Measurements from ENCODE around the gene TAP1. TPM values are rescaled to one million over a fixed set of nuclear protein-coding genes. Genes with fewer than 3 reads are reported as not detected.

The TAP1 gene
- total and polyA plus RNA-seq, 4 donors: 32.6 to 181 (median 57.8) TPM

- no peaks in the 10 kb centered on the region for H3K4me1 ChIP-seq (ENCODE audit: control insufficient read depth in 5 of 5, insufficient read depth in 5 of 5, low read length in 5 of 5)
- no peak overlapping the region for H3K9ac ChIP-seq (ENCODE audit: insufficient read depth in 1 of 2, low read length in 2 of 2)
- H3K36me3 ChIP-seq (ENCODE audit: control insufficient read depth in 4 of 4, insufficient read depth in 4 of 4, low read length in 4 of 4): peaks cover 0 to 23% (median 8%) of the 10 kb centered on the region in 4 donors
- no peak for TF ChIP-seq CTCF (IDR thresholded peaks at IDR 0.05; ENCODE audit: control extremely low read depth, extremely low read depth)
- DNase-seq (no peak), ATAC-seq (ENCODE audit: insufficient read depth, low FRiP score) (no peak)
- H3K9me3 ChIP-seq (ENCODE audit: control insufficient read depth in 4 of 4, insufficient read depth in 3 of 4, low read length in 3 of 4): no peaks in the 10 kb centered on the region
- WGBS, 2 donors: 74 to 80% methylated on average over 3 of the region's 3 CpGs
- H3K4me3 ChIP-seq: no peak overlapping the region
- no peak overlapping the region for H3K27ac ChIP-seq (ENCODE audit: low read depth in 1 of 2, low read length in 1 of 2)
- no peaks in the 10 kb centered on the region for H3K27me3 ChIP-seq (ENCODE audit: control insufficient read depth in 3 of 3, insufficient read depth in 3 of 3, low read length in 2 of 3)
Measured at GRCh38 chr6:32827025-32827424, 26.5 kb downstream of the TAP1 start.

- Histone ChIP-seq H3K4me3 (no peak overlapping the region), H3K4me1 (ENCODE audit: control insufficient read depth in 5 of 5, insufficient read depth in 5 of 5, low read length in 5 of 5) (no peaks in the 10 kb centered on the region), H3K27me3 (ENCODE audit: control insufficient read depth in 3 of 3, insufficient read depth in 3 of 3, low read length in 2 of 3) (no peaks in the 10 kb centered on the region), H3K9ac (ENCODE audit: insufficient read depth in 1 of 2, low read length in 2 of 2) (no peak overlapping the region), H3K36me3 (ENCODE audit: control insufficient read depth in 4 of 4, insufficient read depth in 4 of 4, low read length in 4 of 4) (peaks cover 0 to 21% (median 7%) of the 10 kb centered on the region in 4 donors), H3K27ac (ENCODE audit: low read depth in 1 of 2, low read length in 1 of 2) (no peak overlapping the region), H3K9me3 (ENCODE audit: control insufficient read depth in 4 of 4, insufficient read depth in 3 of 4, low read length in 3 of 4) (no peaks in the 10 kb centered on the region)
- no peak for ATAC-seq (ENCODE audit: insufficient read depth, low FRiP score)
- TF ChIP-seq CTCF (IDR thresholded peaks at IDR 0.05; ENCODE audit: control extremely low read depth, extremely low read depth): peak; percentile 21
- 49 to 72% methylated on average over 2 of the region's 2 CpGs for WGBS, 2 donors
- peak in 2 of 3 donors; percentile 19 to 34 for DNase-seq
Measured at GRCh38 chr6:32825966-32826365, 27.5 kb downstream of the TAP1 start.

- Histone ChIP-seq H3K4me1 (ENCODE audit: control insufficient read depth in 5 of 5, insufficient read depth in 5 of 5, low read length in 5 of 5) (no peaks in the 10 kb centered on the region), H3K9ac (ENCODE audit: insufficient read depth in 1 of 2, low read length in 2 of 2) (no peak overlapping the region), H3K4me3 (no peak overlapping the region), H3K27me3 (ENCODE audit: control insufficient read depth in 3 of 3, insufficient read depth in 3 of 3, low read length in 2 of 3) (no peaks in the 10 kb centered on the region), H3K27ac (ENCODE audit: low read depth in 1 of 2, low read length in 1 of 2) (no peak overlapping the region), H3K9me3 (ENCODE audit: control insufficient read depth in 4 of 4, insufficient read depth in 3 of 4, low read length in 3 of 4) (no peaks in the 10 kb centered on the region), H3K36me3 (ENCODE audit: control insufficient read depth in 4 of 4, insufficient read depth in 4 of 4, low read length in 4 of 4) (no peaks in the 10 kb centered on the region)
- no peak for TF ChIP-seq CTCF (IDR thresholded peaks at IDR 0.05; ENCODE audit: control extremely low read depth, extremely low read depth)
- DNase-seq: no peak
- ATAC-seq (ENCODE audit: insufficient read depth, low FRiP score): no peak
- WGBS, 2 donors: 75 to 85% methylated on average over 3 of the region's 3 CpGs
Measured at GRCh38 chr6:32819729-32820128, 33.8 kb downstream of the TAP1 start.

- no peak for TF ChIP-seq CTCF (IDR thresholded peaks at IDR 0.05; ENCODE audit: control extremely low read depth, extremely low read depth)
- Histone ChIP-seq H3K9me3 (ENCODE audit: control insufficient read depth in 4 of 4, insufficient read depth in 3 of 4, low read length in 3 of 4) (no peaks in the 10 kb centered on the region), H3K4me3 (no peak overlapping the region), H3K36me3 (ENCODE audit: control insufficient read depth in 4 of 4, insufficient read depth in 4 of 4, low read length in 4 of 4) (no peaks in the 10 kb centered on the region), H3K4me1 (ENCODE audit: control insufficient read depth in 5 of 5, insufficient read depth in 5 of 5, low read length in 5 of 5) (no peaks in the 10 kb centered on the region), H3K27ac (ENCODE audit: low read depth in 1 of 2, low read length in 1 of 2) (no peak overlapping the region), H3K9ac (ENCODE audit: insufficient read depth in 1 of 2, low read length in 2 of 2) (no peak overlapping the region), H3K27me3 (ENCODE audit: control insufficient read depth in 3 of 3, insufficient read depth in 3 of 3, low read length in 2 of 3) (no peaks in the 10 kb centered on the region)
- 71 to 86% methylated on average over 2 of the region's 2 CpGs for WGBS, 2 donors
- ATAC-seq (ENCODE audit: insufficient read depth, low FRiP score): no peak
- no peak for DNase-seq
Measured at GRCh38 chr6:32818867-32819266, 34.6 kb downstream of the TAP1 start.

Data from lung (tissue), 12 donors.